Measurements from ENCODE around the gene MAP3K5.

DNA sequence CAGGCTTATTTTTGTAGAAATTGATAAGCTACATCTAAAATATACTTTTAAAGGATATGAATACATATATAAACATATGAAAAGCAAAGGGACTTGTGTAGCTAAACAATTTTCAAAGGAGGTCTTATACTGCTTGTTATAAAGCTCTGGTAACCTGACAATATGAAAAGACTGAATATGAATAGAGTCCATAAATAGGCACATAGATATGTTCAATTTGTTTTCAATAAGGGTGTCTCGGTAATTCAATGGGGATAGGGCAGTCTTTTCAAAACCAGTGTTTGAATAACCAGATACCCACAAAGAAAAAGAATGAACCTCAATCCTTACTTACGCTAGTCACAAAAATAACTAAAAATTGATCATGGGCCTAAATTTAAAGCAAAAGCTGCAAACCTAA, 9.3 kb upstream of the MAP3K5 start:
- TF ChIP-seq, protein P1, sequence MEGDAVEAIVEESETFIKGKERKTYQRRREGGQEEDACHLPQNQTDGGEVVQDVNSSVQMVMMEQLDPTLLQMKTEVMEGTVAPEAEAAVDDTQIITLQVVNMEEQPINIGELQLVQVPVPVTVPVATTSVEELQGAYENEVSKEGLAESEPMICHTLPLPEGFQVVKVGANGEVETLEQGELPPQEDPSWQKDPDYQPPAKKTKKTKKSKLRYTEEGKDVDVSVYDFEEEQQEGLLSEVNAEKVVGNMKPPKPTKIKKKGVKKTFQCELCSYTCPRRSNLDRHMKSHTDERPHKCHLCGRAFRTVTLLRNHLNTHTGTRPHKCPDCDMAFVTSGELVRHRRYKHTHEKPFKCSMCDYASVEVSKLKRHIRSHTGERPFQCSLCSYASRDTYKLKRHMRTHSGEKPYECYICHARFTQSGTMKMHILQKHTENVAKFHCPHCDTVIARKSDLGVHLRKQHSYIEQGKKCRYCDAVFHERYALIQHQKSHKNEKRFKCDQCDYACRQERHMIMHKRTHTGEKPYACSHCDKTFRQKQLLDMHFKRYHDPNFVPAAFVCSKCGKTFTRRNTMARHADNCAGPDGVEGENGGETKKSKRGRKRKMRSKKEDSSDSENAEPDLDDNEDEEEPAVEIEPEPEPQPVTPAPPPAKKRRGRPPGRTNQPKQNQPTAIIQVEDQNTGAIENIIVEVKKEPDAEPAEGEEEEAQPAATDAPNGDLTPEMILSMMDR (IDR thresholded peaks at IDR 0.05), result no peak
- no peak for TF ChIP-seq POLR2A (IDR thresholded peaks at IDR 0.05; ENCODE audit: low read depth)
- no peak for TF ChIP-seq POLR2AphosphoS5 (IDR thresholded peaks at IDR 0.05)
